Activated T-helper 2 cell treated with anti-CD3 and anti-CD28 coated beads, Interferon-gamma antibody, Interleukin-2, Interleukin-4, amounts not matched to agents 10 μg/mL and 5 μg/mL and 100 μg/mL, durations not matched to agents 14 hours and 24 hours and 36 hours (primary cell): Measurements from ENCODE around the gene PRKCB. TPM values are rescaled to one million over a fixed set of nuclear protein-coding genes. Genes with fewer than 3 reads are reported as not detected.

Experiments used
- DNase-seq: peaks from one replicate; pipeline ENCODE4 v3.0.0; 2021; ENCODE audit warnings: low spot score
- H3K27ac Mint-ChIP-seq: one replicate; pipeline ENCODE4 v1.8.0; 2021; ENCODE audit warnings: mixed read lengths
- H3K27me3 Mint-ChIP-seq: one replicate; pipeline ENCODE4 v1.8.0; 2021; ENCODE audit warnings: low read depth, mixed read lengths
- H3K36me3 Mint-ChIP-seq: one replicate; pipeline ENCODE4 v1.8.0; 2021; ENCODE audit warnings: low read depth, mixed read lengths
- H3K4me1 Mint-ChIP-seq: one replicate; pipeline ENCODE4 v1.8.0; 2021; ENCODE audit warnings: low read depth, mixed read lengths
- H3K4me3 Mint-ChIP-seq: one replicate; pipeline ENCODE4 v1.8.0; 2021; ENCODE audit warnings: low read depth, mild to moderate bottlenecking, moderate library complexity, mixed read lengths
- H3K9me3 Mint-ChIP-seq: one replicate; pipeline ENCODE4 v1.8.0; 2021; ENCODE audit warnings: mixed read lengths
- intact Hi-C: fragments of 100-400 bp; cut with micrococcal nuclease; formaldehyde crosslinking; loops from one replicate; pipeline ENCODE4 v1.15.1; 2023
- total RNA-seq: library from RNA; stranded (reverse); gene quantifications from 2 replicates; pipeline ENCODE4 v1.2.3, GENCODE V29; 2022

PRKCB gene
- total RNA-seq, 1 donor from 2014 or later, result 69.5 TPM

GRCh38 chr16:23824909-23825308, 10.9 kb upstream of the PRKCB start:
- Mint-ChIP-seq H3K4me3 (no peak overlapping the region), H3K36me3 (peaks cover 11% of the 10 kb centered on the region), H3K27ac (no peak overlapping the region), H3K4me1 (peaks cover 35% of the 10 kb centered on the region), H3K9me3 (peaks cover 16% of the 10 kb centered on the region), H3K27me3 (peaks cover 6% of the 10 kb centered on the region)
- no peak for DNase-seq
- intact Hi-C loops, result loop anchor here (5.0 kb wide), 2 partner anchors 37 to 137 kb away; no protein-coding TSS in a partner anchor

GRCh38 chr16:23826528-23827045, 9.2 kb upstream of the PRKCB start:
- intact Hi-C loops, result loop anchor here (1.0 to 5.0 kb wide), 5 partner anchors 16 to 136 kb away; no protein-coding TSS in a partner anchor
- Mint-ChIP-seq H3K36me3 (peaks cover 21% of the 10 kb centered on the region), H3K27me3 (no peaks in the 10 kb centered on the region), H3K9me3 (peaks cover 32% of the 10 kb centered on the region), H3K27ac (peak overlapping the region; percentile 13), H3K4me1 (peaks cover 40% of the 10 kb centered on the region), H3K4me3 (peak overlapping the region; percentile 10)
- no peak for DNase-seq

- intact Hi-C loops, result loop anchor here (1.0 to 5.0 kb wide), 5 partner anchors 15 to 135 kb away; no protein-coding TSS in a partner anchor
- peaks cover 40% of the 10 kb centered on the region for H3K4me1 Mint-ChIP-seq
- no peak for DNase-seq
- H3K27ac Mint-ChIP-seq, result peak overlapping the region; percentile 13
- peak overlapping the region; percentile 10 for H3K4me3 Mint-ChIP-seq
- H3K36me3 Mint-ChIP-seq, result peaks cover 21% of the 10 kb centered on the region
- no peaks in the 10 kb centered on the region for H3K27me3 Mint-ChIP-seq
- H3K9me3 Mint-ChIP-seq, result peaks cover 33% of the 10 kb centered on the region
Measured at GRCh38 chr16:23827057-23827456, 8.7 kb upstream of the PRKCB start.

- Mint-ChIP-seq H3K27me3 (no peaks in the 10 kb centered on the region), H3K4me3 (no peak overlapping the region), H3K27ac (no peak overlapping the region), H3K36me3 (peaks cover 21% of the 10 kb centered on the region), H3K9me3 (peaks cover 33% of the 10 kb centered on the region), H3K4me1 (peaks cover 46% of the 10 kb centered on the region)
- DNase-seq, result no peak
- intact Hi-C loops, result loop anchor here (5.0 kb wide), 2 partner anchors 33 to 133 kb away; no protein-coding TSS in a partner anchor
Measured at GRCh38 chr16:23829454-23829853, 6.3 kb upstream of the PRKCB start.

GRCh38 chr16:23830276-23830675, 5.5 kb upstream of the PRKCB start:
- H3K27ac Mint-ChIP-seq, result no peak overlapping the region
- no peak overlapping the region for H3K4me3 Mint-ChIP-seq
- H3K4me1 Mint-ChIP-seq, result peaks cover 50% of the 10 kb centered on the region
- DNase-seq, result no peak
- intact Hi-C loops, result no loop called here
- H3K27me3 Mint-ChIP-seq, result no peaks in the 10 kb centered on the region
- H3K9me3 Mint-ChIP-seq, result peaks cover 33% of the 10 kb centered on the region
- H3K36me3 Mint-ChIP-seq, result peaks cover 21% of the 10 kb centered on the region

GRCh38 chr16:23832882-23833281, 2.9 kb upstream of the PRKCB start:
- peaks cover 22% of the 10 kb centered on the region for H3K36me3 Mint-ChIP-seq
- peaks cover 43% of the 10 kb centered on the region for H3K4me1 Mint-ChIP-seq
- no peak for DNase-seq
- H3K4me3 Mint-ChIP-seq, result no peak overlapping the region
- no peak overlapping the region for H3K27ac Mint-ChIP-seq
- H3K27me3 Mint-ChIP-seq, result no peaks in the 10 kb centered on the region
- H3K9me3 Mint-ChIP-seq, result peaks cover 33% of the 10 kb centered on the region
- intact Hi-C loops, result no loop called here

- Mint-ChIP-seq H3K4me1 (peaks cover 45% of the 10 kb centered on the region), H3K27ac (no peak overlapping the region), H3K9me3 (peaks cover 29% of the 10 kb centered on the region), H3K36me3 (peaks cover 24% of the 10 kb centered on the region), H3K27me3 (no peaks in the 10 kb centered on the region), H3K4me3 (no peak overlapping the region)
- no peak for DNase-seq
- intact Hi-C loops, result no loop called here
Measured at GRCh38 chr16:23833504-23833903, 2.3 kb upstream of the PRKCB start.

- DNase-seq, result no peak
- no peaks in the 10 kb centered on the region for H3K27me3 Mint-ChIP-seq
- intact Hi-C loops, result no loop called here
- H3K9me3 Mint-ChIP-seq, result peaks cover 24% of the 10 kb centered on the region
- H3K36me3 Mint-ChIP-seq, result peaks cover 28% of the 10 kb centered on the region
- no peak overlapping the region for H3K27ac Mint-ChIP-seq
- peaks cover 49% of the 10 kb centered on the region for H3K4me1 Mint-ChIP-seq
- peak overlapping the region; percentile 88 for H3K4me3 Mint-ChIP-seq
Measured at GRCh38 chr16:23833960-23834685, 1.7 kb upstream of the PRKCB start.

GRCh38 chr16:23836078-23836403, 258 bp downstream of the PRKCB start:
- H3K36me3 Mint-ChIP-seq, result peaks cover 26% of the 10 kb centered on the region
- intact Hi-C loops, result loop anchor here (5.0 kb wide), 1 partner anchor 706 kb away; no protein-coding TSS in a partner anchor
- peak overlapping the region; percentile 97 for H3K4me3 Mint-ChIP-seq
- DNase-seq, result no peak
- no peak overlapping the region for H3K27ac Mint-ChIP-seq
- peaks cover 60% of the 10 kb centered on the region for H3K4me1 Mint-ChIP-seq
- H3K9me3 Mint-ChIP-seq, result peaks cover 6% of the 10 kb centered on the region
- no peaks in the 10 kb centered on the region for H3K27me3 Mint-ChIP-seq

- intact Hi-C loops, result loop anchor here (5.0 kb wide), 1 partner anchor 706 kb away; no protein-coding TSS in a partner anchor
- H3K36me3 Mint-ChIP-seq, result peaks cover 26% of the 10 kb centered on the region
- H3K27ac Mint-ChIP-seq, result peak overlapping the region; percentile 79
- peak overlapping the region; percentile 97 for H3K4me3 Mint-ChIP-seq
- no peaks in the 10 kb centered on the region for H3K9me3 Mint-ChIP-seq
- no peaks in the 10 kb centered on the region for H3K27me3 Mint-ChIP-seq
- peak; percentile 32 for DNase-seq
- H3K4me1 Mint-ChIP-seq, result peaks cover 60% of the 10 kb centered on the region
Measured at GRCh38 chr16:23836404-23837311, 875 bp downstream of the PRKCB start.

GRCh38 chr16:23837553-23838308, 1.9 kb downstream of the PRKCB start:
- intact Hi-C loops, result loop anchor here (5.0 kb wide), 1 partner anchor 705 kb away; no protein-coding TSS in a partner anchor
- H3K36me3 Mint-ChIP-seq, result peaks cover 31% of the 10 kb centered on the region
- no peak for DNase-seq
- H3K4me3 Mint-ChIP-seq, result peak overlapping the region; percentile 97
- no peaks in the 10 kb centered on the region for H3K27me3 Mint-ChIP-seq
- H3K9me3 Mint-ChIP-seq, result no peaks in the 10 kb centered on the region
- H3K27ac Mint-ChIP-seq, result no peak overlapping the region
- peaks cover 69% of the 10 kb centered on the region for H3K4me1 Mint-ChIP-seq
